DND-41 (cell line): Measurements from ENCODE around the gene MAMDC2.

ENCODE experiments used
- ATAC-seq: fragments of 200-7000 bp; cut with Tn5 transposase; 3 replicates; pipeline ENCODE4 v1.9.1; 2021; ENCODE audit warnings: low read depth; ENCODE audit not compliant: insufficient read depth
- DNase-seq: peaks from one replicate; pipeline ENCODE4 v3.0.0-alpha.2; 2020
- H2AFZ ChIP-seq: 2 replicates; pipeline ENCODE4 v1.6.0; 2012; ENCODE audit warnings: low read depth, low read length
- H3K27ac ChIP-seq: 2 replicates; pipeline ENCODE4 v1.5.1; 2012; ENCODE audit warnings: low read length, inconsistent platforms
- H3K27me3 ChIP-seq: fragments of 200-600 bp; sonication (generic); 2 replicates; pipeline ENCODE4 v1.6.0; 2012; ENCODE audit warnings: low read length, mild to moderate bottlenecking, inconsistent platforms; ENCODE audit not compliant: insufficient read depth, poor library complexity
- H3K36me3 ChIP-seq: 2 replicates; pipeline ENCODE4 v1.5.1; 2012; ENCODE audit warnings: low read length, inconsistent platforms; ENCODE audit not compliant: insufficient read depth
- H3K4me1 ChIP-seq: 2 replicates; pipeline ENCODE4 v1.5.1; 2012; ENCODE audit warnings: mild to moderate bottlenecking, low read length; ENCODE audit not compliant: insufficient read depth
- H3K4me2 ChIP-seq: 2 replicates; pipeline ENCODE4 v1.6.0; 2012; ENCODE audit warnings: mild to moderate bottlenecking, moderate library complexity, low read length, inconsistent platforms; ENCODE audit not compliant: insufficient read depth
- H3K4me3 ChIP-seq, 2 experiments: fragments of 200-600 bp in 1 of 2; shearing (Covaris generic) in 1 of 2; 2 replicates each; pipeline ENCODE4 v1.5.1; 2012 to 2016; ENCODE audit warnings: inconsistent platforms in 2 of 2, low read length in 2 of 2, mild to moderate bottlenecking in 2 of 2, low read depth in 1 of 2, moderate library complexity in 1 of 2
- H3K79me2 ChIP-seq: 2 replicates; pipeline ENCODE4 v1.6.0; 2012; ENCODE audit warnings: low read length, inconsistent platforms; ENCODE audit not compliant: insufficient read depth
- H3K9ac ChIP-seq: 2 replicates; pipeline ENCODE4 v1.6.0; 2012; ENCODE audit warnings: low read depth, mild to moderate bottlenecking, inconsistent platforms, low read length, moderate library complexity
- H3K9me3 ChIP-seq: 2 replicates; pipeline ENCODE4 v1.5.1; 2012; ENCODE audit warnings: low read length, moderate library complexity, mild to moderate bottlenecking, inconsistent platforms; ENCODE audit not compliant: insufficient read depth, severe bottlenecking
- H4K20me1 ChIP-seq: 2 replicates; pipeline ENCODE4 v1.6.0; 2012; ENCODE audit warnings: low read length; ENCODE audit not compliant: insufficient read depth
- EZH2 ChIP-seq: IDR thresholded peaks from 3 replicates; pipeline ENCODE4 v1.6.1; 2012; ENCODE audit warnings: borderline replicate concordance, low read depth, mild to moderate bottlenecking, moderate library complexity, low read length, inconsistent platforms; ENCODE audit not compliant: severe bottlenecking
- TF ChIP-seq, protein P1 (sequence below): IDR thresholded peaks from 2 replicates; pipeline ENCODE4 v1.5.1; 2012; ENCODE audit warnings: borderline replicate concordance, low read length, moderate library complexity, mild to moderate bottlenecking; ENCODE audit not compliant: poor library complexity, severe bottlenecking; ENCODE audit errors: extremely low read depth

The MAMDC2 gene

DNA sequence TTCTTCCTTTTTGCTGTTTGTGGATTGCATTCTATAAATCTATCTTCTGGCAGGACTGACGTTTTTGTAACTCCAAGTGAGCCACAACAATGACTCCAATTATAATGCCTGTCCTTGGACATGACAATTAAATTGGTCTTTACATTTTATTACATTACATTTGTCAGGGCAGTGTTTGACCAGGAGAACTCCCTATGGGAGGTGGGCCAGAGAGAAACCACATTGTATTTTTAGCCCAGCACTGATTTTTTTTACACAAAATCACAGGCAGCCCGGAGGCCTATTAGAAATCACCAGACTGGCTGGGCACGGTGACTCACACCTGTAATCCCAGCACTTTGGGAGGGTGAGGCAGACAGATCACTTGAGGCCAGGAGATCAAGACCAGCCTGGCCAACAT is 116.0 kb downstream of the MAMDC2 start:
- ATAC-seq (no peak), DNase-seq (no peak)
- Histone ChIP-seq H3K27ac (no peak overlapping the region), H3K4me1 (no peaks in the 10 kb centered on the region), H4K20me1 (no peaks in the 10 kb centered on the region), H2AFZ (no peak overlapping the region), H3K4me3 (no peak overlapping the region), H3K9ac (no peak overlapping the region), H3K27me3 (no peaks in the 10 kb centered on the region), H3K79me2 (no peaks in the 10 kb centered on the region), H3K36me3 (no peaks in the 10 kb centered on the region), H3K4me2 (no peak overlapping the region), H3K9me3 (no peaks in the 10 kb centered on the region)
- TF ChIP-seq, protein P1, sequence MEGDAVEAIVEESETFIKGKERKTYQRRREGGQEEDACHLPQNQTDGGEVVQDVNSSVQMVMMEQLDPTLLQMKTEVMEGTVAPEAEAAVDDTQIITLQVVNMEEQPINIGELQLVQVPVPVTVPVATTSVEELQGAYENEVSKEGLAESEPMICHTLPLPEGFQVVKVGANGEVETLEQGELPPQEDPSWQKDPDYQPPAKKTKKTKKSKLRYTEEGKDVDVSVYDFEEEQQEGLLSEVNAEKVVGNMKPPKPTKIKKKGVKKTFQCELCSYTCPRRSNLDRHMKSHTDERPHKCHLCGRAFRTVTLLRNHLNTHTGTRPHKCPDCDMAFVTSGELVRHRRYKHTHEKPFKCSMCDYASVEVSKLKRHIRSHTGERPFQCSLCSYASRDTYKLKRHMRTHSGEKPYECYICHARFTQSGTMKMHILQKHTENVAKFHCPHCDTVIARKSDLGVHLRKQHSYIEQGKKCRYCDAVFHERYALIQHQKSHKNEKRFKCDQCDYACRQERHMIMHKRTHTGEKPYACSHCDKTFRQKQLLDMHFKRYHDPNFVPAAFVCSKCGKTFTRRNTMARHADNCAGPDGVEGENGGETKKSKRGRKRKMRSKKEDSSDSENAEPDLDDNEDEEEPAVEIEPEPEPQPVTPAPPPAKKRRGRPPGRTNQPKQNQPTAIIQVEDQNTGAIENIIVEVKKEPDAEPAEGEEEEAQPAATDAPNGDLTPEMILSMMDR = no peak
- no peak for TF ChIP-seq EZH2

DNA sequence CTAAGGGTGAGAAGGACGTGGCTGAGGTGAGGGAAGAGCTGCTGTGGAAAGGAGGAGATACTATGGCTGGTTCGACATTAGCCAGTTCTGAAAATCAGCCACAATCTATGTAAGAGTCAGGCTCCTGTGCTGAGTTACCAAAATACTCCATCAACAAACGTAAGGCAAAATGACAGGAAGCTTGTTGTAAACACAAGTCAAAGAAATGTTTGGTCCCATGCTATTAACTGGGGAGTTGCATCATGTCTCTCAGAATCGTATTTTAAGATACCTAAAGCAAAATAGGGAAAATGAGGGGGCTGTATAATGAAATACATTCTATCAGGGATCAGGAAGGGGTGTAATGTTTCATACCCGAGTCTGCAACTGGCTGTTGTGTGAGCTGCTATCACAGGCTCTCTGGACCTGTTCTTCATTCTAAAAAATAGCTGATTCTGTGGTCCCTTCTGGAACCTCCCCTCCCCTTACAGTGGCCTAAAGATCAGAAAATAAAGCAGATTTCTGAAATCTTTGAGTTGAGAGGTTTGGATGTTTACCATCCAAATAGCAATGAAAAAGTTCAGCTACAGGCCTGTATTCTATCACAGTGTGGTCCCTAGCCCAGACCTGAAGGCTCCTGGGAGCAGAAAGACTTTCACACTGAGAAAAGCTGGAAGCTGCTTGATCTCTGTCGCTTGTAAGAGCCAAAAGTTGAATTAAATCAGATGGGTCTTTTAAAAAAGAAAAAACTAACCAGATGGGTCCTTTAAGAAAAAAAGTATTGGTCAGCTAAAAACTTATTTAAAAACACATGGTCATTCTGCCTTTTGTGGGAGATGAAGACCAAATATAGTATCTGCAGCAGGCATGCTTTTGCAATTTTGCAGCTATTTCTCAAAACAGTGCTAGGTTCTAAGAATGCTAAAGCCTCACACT is 117.3 kb downstream of the MAMDC2 start:
- Histone ChIP-seq H3K9me3 (no peaks in the 10 kb centered on the region), H3K4me2 (no peak overlapping the region), H3K27me3 (no peaks in the 10 kb centered on the region), H3K36me3 (no peaks in the 10 kb centered on the region), H4K20me1 (no peaks in the 10 kb centered on the region), H3K79me2 (no peaks in the 10 kb centered on the region), H3K9ac (no peak overlapping the region), H2AFZ (no peak overlapping the region), H3K4me1 (no peaks in the 10 kb centered on the region), H3K4me3 (no peak overlapping the region), H3K27ac (no peak overlapping the region)
- ATAC-seq (no peak), DNase-seq (no peak)
- TF ChIP-seq, protein P1 = no peak
- no peak for TF ChIP-seq EZH2

DNA sequence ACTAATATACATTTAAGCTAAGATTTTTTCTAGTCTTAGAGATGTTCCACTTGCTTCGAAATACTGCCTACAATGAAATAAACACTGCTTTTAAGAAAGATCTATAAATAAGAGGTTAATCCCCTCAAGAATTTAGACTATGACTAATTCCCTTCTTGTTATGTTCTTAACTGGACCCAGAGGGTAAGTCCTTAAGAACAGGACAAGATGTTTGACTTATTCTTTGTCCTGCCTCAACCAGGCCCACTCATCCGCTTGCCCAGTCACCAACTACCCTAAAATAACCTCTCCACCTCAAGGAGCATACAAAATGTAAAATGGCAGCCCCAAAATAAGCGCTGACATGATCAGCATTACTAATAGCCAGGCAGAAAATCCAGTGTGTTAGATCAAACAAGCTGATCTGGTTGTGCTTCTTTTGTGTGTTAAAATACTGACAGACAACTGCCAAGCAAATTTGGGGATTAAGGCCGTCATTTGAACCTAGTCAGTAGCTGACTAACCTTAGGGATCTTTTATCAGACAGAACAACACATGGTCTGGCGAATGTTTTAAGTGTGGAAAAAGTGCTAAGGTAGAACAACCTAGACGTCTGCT is 121.5 kb downstream of the MAMDC2 start:
- DNase-seq (no peak), ATAC-seq (no peak)
- no peaks in the 10 kb centered on the region for H4K20me1 ChIP-seq
- H3K36me3 ChIP-seq = no peaks in the 10 kb centered on the region
- H3K9me3 ChIP-seq = no peaks in the 10 kb centered on the region
- H3K4me2 ChIP-seq = no peak overlapping the region
- TF ChIP-seq EZH2 = no peak
- TF ChIP-seq, protein P1 = no peak
- no peaks in the 10 kb centered on the region for H3K4me1 ChIP-seq
- no peak overlapping the region for H3K27ac ChIP-seq
- no peaks in the 10 kb centered on the region for H3K79me2 ChIP-seq
- H3K4me3 ChIP-seq = no peak overlapping the region
- H3K9ac ChIP-seq = no peak overlapping the region
- no peak overlapping the region for H2AFZ ChIP-seq
- no peaks in the 10 kb centered on the region for H3K27me3 ChIP-seq
